CD14-positive monocyte (primary cell): Measurements from ENCODE around the gene LRRK1. TPM values are rescaled to one million over a fixed set of nuclear protein-coding genes. Genes with fewer than 3 reads are reported as not detected.

ENCODE experiments used
- DNase-seq, 3 donors: peaks; one replicate each; pipeline ENCODE4 v3.0.0-alpha.2; 2011 to 2022
- H2AFZ ChIP-seq: 2 replicates; pipeline ENCODE4 v1.6.0; 2012; ENCODE audit warnings: mild to moderate bottlenecking, low read depth, low read length, inconsistent platforms; ENCODE audit not compliant: insufficient read depth, poor library complexity, severe bottlenecking
- H3K27ac ChIP-seq, 2 donors: 1 replicate in 1 of 2; 2 replicates in 1 of 2; pipeline ENCODE4 v1.5.1; 2012 to 2013; ENCODE audit warnings: low read length in 2 of 2, control low read depth in 1 of 2, inconsistent platforms in 1 of 2, low read depth in 1 of 2, mild to moderate bottlenecking in 1 of 2
- H3K27me3 ChIP-seq, 2 donors: one replicate each; pipeline versions ENCODE4 v1.6.0 to v1.6.1; 2011 to 2013; ENCODE audit warnings: low read length in 2 of 2; ENCODE audit not compliant: control insufficient read depth in 2 of 2, insufficient read depth in 2 of 2
- H3K36me3 ChIP-seq, 2 donors: replicated peaks in 1 of 2; 1 replicate in 1 of 2; 2 replicates in 1 of 2; pipeline versions ENCODE4 v1.5.1 to v1.6.1; 2012 to 2013; ENCODE audit warnings: low read length in 2 of 2, control low read depth in 1 of 2, inconsistent platforms in 1 of 2, mild to moderate bottlenecking in 1 of 2; ENCODE audit not compliant: insufficient read depth in 2 of 2, control insufficient read depth in 1 of 2
- H3K4me1 ChIP-seq, 2 donors: 1 replicate in 1 of 2; 2 replicates in 1 of 2; pipeline versions ENCODE4 v1.5.1 to v1.6.1; 2012 to 2013; ENCODE audit warnings: low read length in 2 of 2, control low read depth in 1 of 2, inconsistent platforms in 1 of 2, mild to moderate bottlenecking in 1 of 2, moderate library complexity in 1 of 2; ENCODE audit not compliant: insufficient read depth in 2 of 2, control insufficient read depth in 1 of 2
- H3K4me2 ChIP-seq: replicated peaks from 2 replicates; pipeline ENCODE3; 2012; ENCODE audit warnings: low read length, moderate library complexity, mild to moderate bottlenecking; ENCODE audit not compliant: poor library complexity, severe bottlenecking; ENCODE audit errors: extremely low read depth
- H3K4me3 ChIP-seq, 3 experiments: fragments of 200-600 bp in 1 of 3; sonication (generic) in 1 of 3; replicated peaks in 1 of 3; 1 replicate in 2 of 3; 2 replicates in 1 of 3; pipeline ENCODE4 v1.5.1; 2011 to 2013; ENCODE audit warnings: low read length in 3 of 3, mild to moderate bottlenecking in 3 of 3, control low read depth in 2 of 3, low read depth in 2 of 3, inconsistent platforms in 1 of 3, moderate library complexity in 1 of 3
- H3K79me2 ChIP-seq: 2 replicates; pipeline ENCODE4 v1.6.0; 2012; ENCODE audit warnings: mild to moderate bottlenecking, control low read depth, inconsistent platforms, low read length, moderate library complexity; ENCODE audit not compliant: insufficient read depth
- H3K9ac ChIP-seq: 2 replicates; pipeline ENCODE4 v1.6.0; 2017; ENCODE audit warnings: low read length, mild to moderate bottlenecking; ENCODE audit not compliant: insufficient read depth, poor library complexity, severe bottlenecking
- H3K9me3 ChIP-seq, 2 donors: replicated peaks in 1 of 2; 1 replicate in 1 of 2; 2 replicates in 1 of 2; pipeline versions ENCODE4 v1.5.1 to v1.6.1; 2012 to 2013; ENCODE audit warnings: low read length in 2 of 2, control low read depth in 1 of 2; ENCODE audit not compliant: control insufficient read depth in 1 of 2, insufficient read depth in 1 of 2
- H4K20me1 ChIP-seq: 2 replicates; pipeline ENCODE4 v1.6.0; 2012; ENCODE audit warnings: mild to moderate bottlenecking, low read length, control low read depth, moderate library complexity; ENCODE audit not compliant: insufficient read depth
- H3K27ac Mint-ChIP-seq, 7 donors: one replicate each; pipeline ENCODE4 v1.8.0; 2020; ENCODE audit warnings: mild to moderate bottlenecking in 7 of 7, mixed read lengths in 7 of 7, moderate library complexity in 6 of 7, inconsistent platforms in 2 of 7
- H3K27me3 Mint-ChIP-seq, 3 donors: one replicate each; pipeline ENCODE4 v1.8.0; 2021 to 2022; ENCODE audit warnings: low read depth in 3 of 3, mild to moderate bottlenecking in 3 of 3, mixed read lengths in 3 of 3, moderate library complexity in 3 of 3, inconsistent platforms in 1 of 3
- H3K36me3 Mint-ChIP-seq, 2 donors: one replicate each; pipeline ENCODE4 v1.8.0; 2020; ENCODE audit warnings: mixed read lengths in 2 of 2, inconsistent platforms in 1 of 2, mild to moderate bottlenecking in 1 of 2
- H3K4me1 Mint-ChIP-seq: one replicate; pipeline ENCODE4 v1.8.0; 2020; ENCODE audit warnings: mild to moderate bottlenecking, mixed read lengths
- H3K4me3 Mint-ChIP-seq, 2 donors: one replicate each; pipeline ENCODE4 v1.8.0; 2020; ENCODE audit warnings: mild to moderate bottlenecking in 2 of 2, mixed read lengths in 2 of 2, moderate library complexity in 1 of 2
- H3K9me3 Mint-ChIP-seq, 7 donors: one replicate each; pipeline ENCODE4 v1.8.0; 2020 to 2022; ENCODE audit warnings: mixed read lengths in 7 of 7, mild to moderate bottlenecking in 6 of 7, moderate library complexity in 6 of 7, inconsistent platforms in 2 of 7
- CTCF ChIP-seq: fragments of 200-600 bp; IDR thresholded peaks from one replicate; pipeline ENCODE4 v1.8.0; 2022; ENCODE audit warnings: antibody characterized with exemption, mild to moderate bottlenecking
- WGBS: methylation state at CpG from one replicate; pipeline ENCODE4 v1.1.5; 2013; ENCODE audit warnings: missing lambda C conversion rate; ENCODE audit not compliant: insufficient coverage; 5-methylcytosine and 5-hydroxymethylcytosine counted together
- intact Hi-C, 2 donors: fragments of 100-400 bp; cut with micrococcal nuclease; formaldehyde crosslinking; loops; one replicate each; pipeline versions ENCODE4 v1.15.0 to v1.15.1; 2023
- polyA plus RNA-seq, 3 donors: library from polyadenylated mRNA; depleted of rRNA in 1 of 3; unstranded in 2 of 3; stranded (reverse) in 1 of 3; fragments of 300-500 nt in 2 of 3; fragments of >200 nt in 1 of 3; fragmentation: Illumina TruSeq in 2 of 3; gene quantifications; 1 replicate in 2 of 3; 2 replicates in 1 of 3; pipeline ENCODE4 v1.2.3, GENCODE V29; 2012 to 2021

The LRRK1 gene
- polyA plus RNA-seq, 3 donors, result 1.7 to 18.9 (median 5.4) TPM

- Histone ChIP-seq H2AFZ (peak overlapping the region; percentile 6), H3K4me1 (peaks cover 45 to 52% of the 10 kb centered on the region in 2 donors), H3K36me3 (peaks cover 28 to 40% of the 10 kb centered on the region in 2 donors), H3K4me3 (peak overlapping the region; percentile 5 to 81 (median 26)), H3K9me3 (no peaks in the 10 kb centered on the region), H3K27me3 (no peaks in the 10 kb centered on the region), H3K27ac (peak overlapping the region; percentile 73 to 81), H4K20me1 (peaks cover 40% of the 10 kb centered on the region), H3K9ac (peak overlapping the region; percentile 40), H3K4me2 (peak overlapping the region; percentile 98), H3K79me2 (peaks cover 61% of the 10 kb centered on the region)
- Mint-ChIP-seq H3K36me3 (peaks cover 40 to 46% of the 10 kb centered on the region in 2 donors), H3K27me3 (peaks cover 2 to 4% (median 4%) of the 10 kb centered on the region in 3 donors), H3K9me3 (no peaks in the 10 kb centered on the region), H3K4me1 (peaks cover 52% of the 10 kb centered on the region), H3K4me3 (peak overlapping the region; percentile 66 to 87), H3K27ac (peak overlapping the region; percentile 92 to 95 (median 93))
- DNase-seq, result peak; percentile 16 to 43 (median 19)
- no peak for TF ChIP-seq CTCF
- intact Hi-C loops, result loop anchor here in 1 of 2 donors (5.0 to 10.0 kb wide), 2 partner anchors 35 to 332 kb away; partner anchors contain the start of gene CHSY1
- WGBS, result 27% methylated on average over 10 of the region's 13 CpGs
Measured at GRCh38 chr15:100922192-100923040, 3.3 kb downstream of the LRRK1 start.

GRCh38 chr15:100923076-100923475 is 3.9 kb downstream of the LRRK1 start:
- H3K27ac Mint-ChIP-seq, result peak overlapping the region; percentile 92 to 95 (median 93)
- Histone ChIP-seq H3K27me3 (no peaks in the 10 kb centered on the region), H3K79me2 (peaks cover 67% of the 10 kb centered on the region), H3K27ac (peak overlapping the region; percentile 73 to 81), H3K4me3 (peak overlapping the region in 1 of 3 experiments; percentile 81), H3K9me3 (no peaks in the 10 kb centered on the region), H4K20me1 (peaks cover 46% of the 10 kb centered on the region), H3K9ac (peak overlapping the region; percentile 40), H3K4me1 (peaks cover 41 to 46% of the 10 kb centered on the region in 2 donors), H3K4me2 (peak overlapping the region; percentile 98), H3K36me3 (peaks cover 34 to 46% of the 10 kb centered on the region in 2 donors), H2AFZ (no peak overlapping the region)
- H3K4me1 Mint-ChIP-seq, result peaks cover 51% of the 10 kb centered on the region
- H3K9me3 Mint-ChIP-seq, result no peaks in the 10 kb centered on the region
- peaks cover 47 to 53% of the 10 kb centered on the region in 2 donors for H3K36me3 Mint-ChIP-seq
- intact Hi-C loops, result loop anchor here in 1 of 2 donors (5.0 to 10.0 kb wide), 2 partner anchors 34 to 332 kb away; partner anchors contain the start of gene CHSY1
- no CpG with 5 or more reads among the region's 7 CpGs for WGBS
- H3K4me3 Mint-ChIP-seq, result peak overlapping the region; percentile 66 to 87
- peaks cover 0 to 4% (median 1%) of the 10 kb centered on the region in 3 donors for H3K27me3 Mint-ChIP-seq
- no peak for DNase-seq
- no peak for TF ChIP-seq CTCF
